NCI-H82 treated with DMSO at 0.1 percent for 48 hours (cell line): ENCODE data around the gene WIPF3.
A peak's percentile ranks its signal among the peaks of the same experiment; 100 is the strongest.
"Not testable (repeated sequence)": the region's sequence is repeated elsewhere in the genome, so short reads cannot be mapped to it uniquely, and the experiment has no call there.

ENCODE experiments used
- DNase-seq: peaks from one replicate; lab custom pipeline; 2025; ENCODE audit not compliant: unreplicated experiment; lab: John Stamatoyannopoulos, UW

The WIPF3 gene

GRCh38 chr7:29877196-29877595 is 70.9 kb downstream of the WIPF3 start:
- DNase-seq: no peak

GRCh38 chr7:29878081-29878688 is 71.9 kb downstream of the WIPF3 start:
- no peak for DNase-seq

GRCh38 chr7:29879609-29880008 is 73.3 kb downstream of the WIPF3 start:
- DNase-seq: no peak

- DNase-seq: no peak
These were observed 75.4 kb downstream of the WIPF3 start for GRCh38 chr7:29881724-29882123.

- no peak for DNase-seq
These were observed 76.2 kb downstream of the WIPF3 start for GRCh38 chr7:29882481-29882880.

- DNase-seq: no peak
These were observed 77.4 kb downstream of the WIPF3 start for GRCh38 chr7:29883462-29884398.

GRCh38 chr7:29884399-29885272 is 78.3 kb downstream of the WIPF3 start:
- DNase-seq: peak; percentile 8

- DNase-seq: no peak
These were observed 79.3 kb downstream of the WIPF3 start for GRCh38 chr7:29885626-29886025.

- DNase-seq: no peak
These were observed 80.5 kb downstream of the WIPF3 start for GRCh38 chr7:29886827-29887226.

GRCh38 chr7:29888006-29888405 is 81.7 kb downstream of the WIPF3 start:
- DNase-seq: no peak

- no peak for DNase-seq
These were observed 83.0 kb downstream of the WIPF3 start for GRCh38 chr7:29889288-29889687.

GRCh38 chr7:29890251-29890650 is 83.9 kb downstream of the WIPF3 start:
- DNase-seq: no peak

GRCh38 chr7:29890786-29891185 is 84.5 kb downstream of the WIPF3 start:
- DNase-seq: not testable (repeated sequence)

- no peak for DNase-seq
These were observed 85.5 kb downstream of the WIPF3 start for GRCh38 chr7:29891766-29892165.

- no peak for DNase-seq
These were observed 85.9 kb downstream of the WIPF3 start for GRCh38 chr7:29892231-29892630.

- DNase-seq: no peak
These were observed 87.2 kb downstream of the WIPF3 start for GRCh38 chr7:29893351-29893965.

- DNase-seq: no peak
These were observed 87.9 kb downstream of the WIPF3 start for GRCh38 chr7:29894256-29894655.

- no peak for DNase-seq
These were observed 89.3 kb downstream of the WIPF3 start for GRCh38 chr7:29895559-29895958.

- DNase-seq: no peak
These were observed 90.5 kb downstream of the WIPF3 start for GRCh38 chr7:29896685-29897411.

GRCh38 chr7:29898301-29898700 is 92.0 kb downstream of the WIPF3 start:
- DNase-seq: no peak
